CD4-positive, alpha-beta memory T cell (primary cell): Measurements from ENCODE around the gene ITIH4. TPM values are rescaled to one million over a fixed set of nuclear protein-coding genes. Genes with fewer than 3 reads are reported as not detected.
A peak's percentile ranks its signal among the peaks of the same experiment; 100 is the strongest.

Source experiments
- CTCF ChIA-PET: fragments of 350-600 bp; sonication (Branson Sonifier 250); formaldehyde crosslinking; loops from one replicate; lab custom pipeline; 2021; ENCODE audit warnings: inconsistent platforms; ENCODE audit not compliant: partially characterized antibody; lab: Charles Lee
- POLR2A ChIA-PET: fragments of 350-600 bp; sonication (Branson Sonifier 250); formaldehyde crosslinking; loops from one replicate; lab custom pipeline; 2021; ENCODE audit not compliant: partially characterized antibody; lab: Charles Lee
- DNase-seq, 5 donors: peaks; one replicate each; pipeline versions ENCODE4 v3.0.0 to v3.0.0-alpha.2; 2020 to 2022; ENCODE audit warnings: mixed read lengths in 1 of 5
- H3K27ac ChIP-seq: one replicate; pipeline ENCODE4 v1.7.0; 2013; ENCODE audit warnings: low read depth, low read length
- H3K27me3 ChIP-seq: 2 replicates; pipeline ENCODE4 v1.7.0; 2013; ENCODE audit warnings: mild to moderate bottlenecking, low read length, moderate library complexity; ENCODE audit not compliant: insufficient read depth
- H3K36me3 ChIP-seq: 2 replicates; pipeline ENCODE4 v1.7.0; 2013; ENCODE audit warnings: mild to moderate bottlenecking, low read length, moderate library complexity; ENCODE audit not compliant: insufficient read depth
- H3K4me1 ChIP-seq: 2 replicates; pipeline ENCODE4 v1.7.0; 2013; ENCODE audit warnings: mild to moderate bottlenecking, low read length, moderate library complexity; ENCODE audit not compliant: insufficient read depth
- H3K4me3 ChIP-seq, 2 donors: one replicate each; pipeline ENCODE4 v1.7.0; 2013; ENCODE audit warnings: low read length in 2 of 2, mild to moderate bottlenecking in 1 of 2
- H3K9me3 ChIP-seq, 2 donors: one replicate each; pipeline ENCODE4 v1.7.0; 2013; ENCODE audit warnings: low read length in 2 of 2, control low read depth in 1 of 2; ENCODE audit not compliant: control insufficient read depth in 1 of 2
- H3K27ac Mint-ChIP-seq, 7 donors: one replicate each; pipeline ENCODE4 v1.8.0; 2020 to 2021; ENCODE audit warnings: mixed read lengths in 7 of 7, mild to moderate bottlenecking in 6 of 7, inconsistent platforms in 3 of 7, moderate library complexity in 3 of 7
- H3K27me3 Mint-ChIP-seq, 2 donors: one replicate each; pipeline ENCODE4 v1.8.0; 2020 to 2021; ENCODE audit warnings: mixed read lengths in 2 of 2
- H3K36me3 Mint-ChIP-seq, 2 donors: one replicate each; pipeline ENCODE4 v1.8.0; 2020 to 2021; ENCODE audit warnings: mixed read lengths in 2 of 2, inconsistent platforms in 1 of 2, mild to moderate bottlenecking in 1 of 2
- H3K4me1 Mint-ChIP-seq, 4 donors: one replicate each; pipeline ENCODE4 v1.8.0; 2020 to 2021; ENCODE audit warnings: mixed read lengths in 4 of 4, mild to moderate bottlenecking in 1 of 4
- H3K4me3 Mint-ChIP-seq, 8 donors: one replicate each; pipeline ENCODE4 v1.8.0; 2020 to 2021; ENCODE audit warnings: mixed read lengths in 8 of 8, mild to moderate bottlenecking in 7 of 8, moderate library complexity in 6 of 8, inconsistent platforms in 3 of 8
- H3K9me3 Mint-ChIP-seq, 8 donors: one replicate each; pipeline ENCODE4 v1.8.0; 2020 to 2021; ENCODE audit warnings: mixed read lengths in 8 of 8, mild to moderate bottlenecking in 5 of 8, inconsistent platforms in 3 of 8, moderate library complexity in 1 of 8
- intact Hi-C: fragments of 100-400 bp; cut with micrococcal nuclease; formaldehyde crosslinking; loops from one replicate; pipeline ENCODE4 v1.15.1; 2023
- polyA plus RNA-seq, 2 donors: library from polyadenylated mRNA; unstranded; fragments of 300-500 nt; fragmentation: Illumina TruSeq; gene quantifications; one replicate each; pipeline ENCODE4 v1.2.3, GENCODE V29; 2021
- total RNA-seq, 2 experiments: library from RNA; stranded (reverse); gene quantifications; one replicate each; pipeline ENCODE4 v1.2.3, GENCODE V29; 2021

ITIH4 gene
- total and polyA plus RNA-seq, 4 experiments from 2014 or later = 0.07 to 50.7 (median 26.1) TPM

DNA sequence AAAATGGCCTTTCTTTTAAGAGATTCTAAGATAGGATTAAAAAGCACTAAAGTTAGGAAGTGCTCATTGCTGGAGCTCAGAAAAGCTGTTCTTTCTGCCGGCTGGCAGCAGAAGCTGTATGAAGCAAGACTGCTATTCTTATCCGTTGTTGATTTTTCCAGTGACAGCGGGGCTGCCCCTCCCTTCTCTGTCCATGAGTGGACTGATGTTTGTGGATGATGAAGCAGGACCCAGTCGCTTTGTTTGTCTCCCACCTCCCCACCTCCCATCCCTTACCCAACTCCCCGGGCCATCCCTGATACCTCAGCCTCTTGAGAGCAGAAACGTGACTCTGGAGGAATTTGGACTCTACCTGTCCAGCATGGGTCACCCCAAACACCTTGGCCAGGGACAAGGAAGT lies 14.7 kb upstream of the ITIH4 start:
- ChIA-PET CTCF (interaction anchor here (0.8 to 2.5 kb wide), 4 partner anchors 10 to 90 kb away, joined by 3 to 16 read pairs (median 4); partner anchors contain the start of gene MUSTN1), POLR2A (no interaction called here)
- intact Hi-C loops = loop anchor here (1.0 to 5.0 kb wide), 2 partner anchors 47 to 227 kb away; no protein-coding TSS in a partner anchor
- Mint-ChIP-seq H3K27me3 (no peaks in the 10 kb centered on the region), H3K36me3 (peaks cover 43 to 58% of the 10 kb centered on the region in 2 donors), H3K9me3 (no peaks in the 10 kb centered on the region), H3K4me1 (peaks cover 0 to 6% (median 3%) of the 10 kb centered on the region in 4 donors), H3K4me3 (no peak overlapping the region), H3K27ac (no peak overlapping the region)
- no peak for DNase-seq
- no peaks in the 10 kb centered on the region for H3K4me1 ChIP-seq
- peaks cover 50% of the 10 kb centered on the region for H3K36me3 ChIP-seq
- no peaks in the 10 kb centered on the region for H3K27me3 ChIP-seq
- no peaks in the 10 kb centered on the region for H3K9me3 ChIP-seq
- no peak overlapping the region for H3K27ac ChIP-seq
- no peak overlapping the region for H3K4me3 ChIP-seq

DNA sequence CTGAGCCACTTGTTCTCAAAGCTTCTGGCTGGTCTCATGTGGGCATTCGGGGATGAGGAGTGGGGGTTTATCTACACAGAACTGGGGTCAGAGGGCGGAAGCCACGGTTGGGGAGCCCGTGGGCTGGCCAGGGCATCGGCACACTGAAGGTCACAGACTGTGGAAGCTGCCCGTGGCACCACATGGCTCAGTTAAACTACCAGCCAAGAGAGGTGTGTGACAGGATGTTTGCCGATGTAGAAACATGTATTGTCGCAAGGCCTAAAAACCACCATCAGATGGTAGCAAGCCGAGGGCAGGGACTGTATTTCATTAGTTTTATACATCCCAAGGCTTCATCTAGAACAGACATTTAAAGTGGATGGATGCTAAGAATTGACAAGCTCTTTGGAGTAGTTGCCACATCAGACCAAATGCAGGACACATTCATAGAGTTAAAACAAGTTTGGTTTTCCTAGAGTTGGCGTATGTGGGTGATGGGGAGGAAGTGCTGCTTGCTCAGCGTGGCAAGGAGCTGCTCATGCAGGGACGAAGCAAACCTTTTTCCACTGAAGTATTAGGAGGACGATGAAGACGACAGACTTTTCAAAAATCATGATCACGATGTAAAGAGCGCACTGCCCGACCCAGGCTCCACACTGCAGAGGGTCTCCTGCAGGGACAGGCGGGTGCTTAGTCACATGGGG lies 14.0 kb upstream of the ITIH4 start:
- Mint-ChIP-seq H3K4me1 (peaks cover 2 to 12% (median 6%) of the 10 kb centered on the region in 4 donors), H3K27me3 (no peaks in the 10 kb centered on the region), H3K9me3 (no peaks in the 10 kb centered on the region), H3K4me3 (no peak overlapping the region), H3K27ac (peak overlapping the region in 2 of 7 donors; percentile 42 to 77), H3K36me3 (peaks cover 45 to 58% of the 10 kb centered on the region in 2 donors)
- no peak for DNase-seq
- Histone ChIP-seq H3K4me3 (no peak overlapping the region), H3K36me3 (peaks cover 50% of the 10 kb centered on the region), H3K9me3 (no peaks in the 10 kb centered on the region), H3K27me3 (no peaks in the 10 kb centered on the region), H3K4me1 (peaks cover 2% of the 10 kb centered on the region), H3K27ac (no peak overlapping the region)
- CTCF ChIA-PET = interaction anchor here (1.5 to 2.5 kb wide), 2 partner anchors 49 to 87 kb away, joined by 4 to 16 read pairs; no protein-coding TSS in a partner anchor
- intact Hi-C loops = no loop called here
- POLR2A ChIA-PET = interaction anchor here (0.8 kb wide), 1 partner anchor 23 kb away, joined by 3 read pairs; no protein-coding TSS in a partner anchor

GRCh38 chr3:52843881-52844280 lies 13.4 kb upstream of the ITIH4 start:
- Histone ChIP-seq H3K4me1 (peaks cover 8% of the 10 kb centered on the region), H3K9me3 (no peaks in the 10 kb centered on the region), H3K4me3 (no peak overlapping the region), H3K27me3 (no peaks in the 10 kb centered on the region), H3K36me3 (peaks cover 45% of the 10 kb centered on the region), H3K27ac (no peak overlapping the region)
- POLR2A ChIA-PET = interaction anchor here (0.8 kb wide), 1 partner anchor 24 kb away, joined by 3 read pairs; no protein-coding TSS in a partner anchor
- intact Hi-C loops = no loop called here
- Mint-ChIP-seq H3K9me3 (no peaks in the 10 kb centered on the region), H3K36me3 (peaks cover 45 to 54% of the 10 kb centered on the region in 2 donors), H3K27me3 (no peaks in the 10 kb centered on the region), H3K27ac (peak overlapping the region in 1 of 7 donors; percentile 43), H3K4me1 (peaks cover 7 to 17% (median 9%) of the 10 kb centered on the region in 4 donors), H3K4me3 (no peak overlapping the region)
- DNase-seq = no peak
- CTCF ChIA-PET = interaction anchor here (1.3 to 2.5 kb wide), 2 partner anchors 49 to 229 kb away, joined by 3 to 16 read pairs; no protein-coding TSS in a partner anchor

GRCh38 chr3:52843108-52843865 lies 12.8 kb upstream of the ITIH4 start:
- H3K36me3 ChIP-seq = peaks cover 39% of the 10 kb centered on the region
- Mint-ChIP-seq H3K4me3 (no peak overlapping the region), H3K36me3 (peaks cover 45 to 51% of the 10 kb centered on the region in 2 donors), H3K27ac (peak overlapping the region in 1 of 7 donors; percentile 63), H3K4me1 (peaks cover 13 to 23% (median 15%) of the 10 kb centered on the region in 4 donors), H3K27me3 (no peaks in the 10 kb centered on the region), H3K9me3 (no peaks in the 10 kb centered on the region)
- POLR2A ChIA-PET = no interaction called here
- no peak overlapping the region for H3K4me3 ChIP-seq
- intact Hi-C loops = no loop called here
- H3K9me3 ChIP-seq = no peaks in the 10 kb centered on the region
- no peaks in the 10 kb centered on the region for H3K27me3 ChIP-seq
- peaks cover 14% of the 10 kb centered on the region for H3K4me1 ChIP-seq
- no peak for DNase-seq
- no peak overlapping the region for H3K27ac ChIP-seq
- CTCF ChIA-PET = interaction anchor here (1.3 kb wide), 1 partner anchor 229 kb away, joined by 3 read pairs; no protein-coding TSS in a partner anchor

GRCh38 chr3:52842424-52842823 lies 12.0 kb upstream of the ITIH4 start:
- Histone ChIP-seq H3K4me3 (no peak overlapping the region), H3K36me3 (peaks cover 32% of the 10 kb centered on the region), H3K27ac (no peak overlapping the region), H3K4me1 (peaks cover 22% of the 10 kb centered on the region), H3K27me3 (no peaks in the 10 kb centered on the region), H3K9me3 (no peaks in the 10 kb centered on the region)
- no peaks in the 10 kb centered on the region for H3K27me3 Mint-ChIP-seq
- H3K36me3 Mint-ChIP-seq = peaks cover 39 to 45% of the 10 kb centered on the region in 2 donors
- intact Hi-C loops = no loop called here
- no peak for DNase-seq
- peaks cover 21 to 32% (median 23%) of the 10 kb centered on the region in 4 donors for H3K4me1 Mint-ChIP-seq
- no peak overlapping the region for H3K4me3 Mint-ChIP-seq
- H3K9me3 Mint-ChIP-seq = no peaks in the 10 kb centered on the region
- H3K27ac Mint-ChIP-seq = no peak overlapping the region
- POLR2A ChIA-PET = no interaction called here
- CTCF ChIA-PET = no interaction called here

DNA sequence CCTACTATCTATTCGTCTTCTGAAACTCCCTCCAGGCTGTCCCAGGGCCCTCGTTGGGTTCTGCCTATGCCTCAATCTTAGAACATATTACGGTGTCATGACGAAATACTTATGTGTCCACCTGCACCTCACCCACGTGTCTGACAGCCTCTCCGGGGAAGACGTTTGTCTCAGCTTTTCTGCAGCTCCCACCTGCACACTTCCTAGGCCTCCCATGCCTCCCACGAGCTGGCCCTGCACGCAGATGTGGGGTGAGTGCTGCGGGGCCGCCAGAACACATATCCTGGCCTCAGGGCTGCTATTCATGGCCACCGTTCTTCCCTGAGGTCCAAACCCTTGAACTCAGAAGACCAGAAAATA lies 11.5 kb upstream of the ITIH4 start:
- DNase-seq = no peak
- ChIA-PET POLR2A (no interaction called here), CTCF (no interaction called here)
- Mint-ChIP-seq H3K4me1 (peaks cover 21 to 34% (median 25%) of the 10 kb centered on the region in 4 donors), H3K27me3 (no peaks in the 10 kb centered on the region), H3K9me3 (no peaks in the 10 kb centered on the region), H3K27ac (peak overlapping the region in 1 of 7 donors; percentile 66), H3K4me3 (no peak overlapping the region), H3K36me3 (peaks cover 35 to 43% of the 10 kb centered on the region in 2 donors)
- Histone ChIP-seq H3K4me1 (peaks cover 23% of the 10 kb centered on the region), H3K27me3 (no peaks in the 10 kb centered on the region), H3K9me3 (no peaks in the 10 kb centered on the region), H3K4me3 (no peak overlapping the region), H3K36me3 (peaks cover 33% of the 10 kb centered on the region), H3K27ac (no peak overlapping the region)
- intact Hi-C loops = no loop called here
